Activated CD8-positive, alpha-beta memory T cell treated with anti-CD3 and anti-CD28 coated beads, Interleukin-2, amount 50 U/mL, for 1 hour (primary cell): Measurements from ENCODE around the gene SF3B5.
"Not testable (repeated sequence)": the region's sequence is repeated elsewhere in the genome, so short reads cannot be mapped to it uniquely, and the experiment has no call there.

ENCODE experiments used
- DNase-seq: peaks from one replicate; pipeline ENCODE4 v3.0.0-alpha.2; 2020; ENCODE audit errors: extremely low read depth

The SF3B5 gene

GRCh38 chr6:144095134-144096002 is at the start of gene SF3B5:
Gene SF3B5 (minus strand): TSS chr6:144095573. CDS start chr6:144095497, 76 bp downstream.
- peak; percentile 96 for DNase-seq

DNA sequence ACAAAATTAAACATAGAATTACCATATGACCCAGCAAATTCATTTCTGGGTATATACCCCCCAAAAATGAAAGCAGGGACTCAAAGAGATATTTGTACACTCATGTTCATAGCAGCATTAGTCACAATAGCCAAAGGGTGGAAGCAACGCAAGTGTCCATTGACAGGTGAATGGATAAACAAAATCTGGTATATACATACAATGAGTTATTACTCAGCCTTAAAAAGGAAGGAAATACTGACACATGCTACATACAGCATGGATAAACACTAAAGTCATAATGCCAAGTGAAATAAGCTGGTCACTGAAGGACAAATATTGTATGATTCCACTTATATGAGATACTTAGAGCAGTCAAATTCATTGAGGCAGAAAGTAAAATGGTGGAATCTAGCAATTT is 49.6 kb upstream of the SF3B5 start:
- DNase-seq = no peak

DNA sequence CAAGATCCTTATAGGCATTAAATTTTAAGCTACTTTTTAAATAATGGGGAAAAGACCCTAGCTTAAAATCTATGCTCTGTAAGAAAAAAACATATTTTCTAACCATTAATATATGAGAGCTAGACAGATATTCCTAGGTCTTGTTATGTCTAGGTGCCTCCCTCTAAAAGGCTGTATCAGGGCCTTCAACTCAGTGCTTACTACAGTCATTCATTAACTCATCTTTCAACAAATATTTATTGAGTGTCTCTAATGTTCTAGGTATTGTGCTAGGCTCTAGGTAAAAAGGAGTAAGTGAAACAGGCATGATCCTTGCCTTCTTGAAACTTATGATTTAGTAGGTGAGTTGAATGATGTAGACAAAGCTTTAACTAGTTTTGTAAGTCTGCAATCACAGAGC is 48.5 kb upstream of the SF3B5 start:
- no peak for DNase-seq

DNA sequence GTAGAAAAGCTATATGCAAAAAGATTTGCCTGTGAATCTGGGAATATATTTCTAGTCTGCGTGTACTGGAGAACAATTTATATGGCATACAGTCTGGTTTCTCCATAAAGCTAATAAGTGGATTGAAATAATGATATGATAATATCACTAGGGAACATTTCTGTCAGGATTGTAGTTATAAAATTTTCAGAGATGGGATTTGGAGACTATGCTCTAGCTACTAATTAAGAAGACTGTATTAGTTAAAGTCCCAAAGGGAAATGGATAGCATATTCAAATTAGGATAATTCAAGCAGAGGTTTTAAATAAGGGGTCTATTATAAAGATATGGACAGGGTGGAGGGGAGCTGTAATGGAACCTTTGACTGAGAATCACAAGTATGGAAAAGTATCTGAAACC is 47.7 kb upstream of the SF3B5 start:
- no peak for DNase-seq

GRCh38 chr6:144141470-144141869 is 46.1 kb upstream of the SF3B5 start:
- no peak for DNase-seq

GRCh38 chr6:144140867-144141266 is 45.5 kb upstream of the SF3B5 start:
- DNase-seq = no peak

DNA sequence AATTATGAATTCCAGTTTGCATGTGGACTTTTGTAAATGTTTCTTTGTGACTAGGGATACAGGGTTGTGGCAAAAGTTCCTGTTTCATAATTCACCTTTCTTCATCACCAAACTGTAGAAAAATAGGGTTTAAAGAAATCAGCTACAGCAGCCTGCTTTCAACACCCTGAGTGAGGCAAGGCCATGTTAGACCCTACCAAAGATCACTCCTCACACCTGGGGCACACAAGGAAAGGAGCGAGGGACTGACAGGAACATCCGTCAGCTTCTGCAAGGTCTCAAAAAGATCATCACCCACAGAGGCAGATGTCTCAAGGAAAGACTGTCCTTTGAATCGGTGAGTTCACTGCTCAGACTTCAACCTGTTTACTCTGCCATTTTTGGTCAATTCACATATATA is 44.4 kb upstream of the SF3B5 start:
- no peak for DNase-seq

GRCh38 chr6:144138542-144138941 is 43.2 kb upstream of the SF3B5 start:
- DNase-seq = no peak

DNA sequence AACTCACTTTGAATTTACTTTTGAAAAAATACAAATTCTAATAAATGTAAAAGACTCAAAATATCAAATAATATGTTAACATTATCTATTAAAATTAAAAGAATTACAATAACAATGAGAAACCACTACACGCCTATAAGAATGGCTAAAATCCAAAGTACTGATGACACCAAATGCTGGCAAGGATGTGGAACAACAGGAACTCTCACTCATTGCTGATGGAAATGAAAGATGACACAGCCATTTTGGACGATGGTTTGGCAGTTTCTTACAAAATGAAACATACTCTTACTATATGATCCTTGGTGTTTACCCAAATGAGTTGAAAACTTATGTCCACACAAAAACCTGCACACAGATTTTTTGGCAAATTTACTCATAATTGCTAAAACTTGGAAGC is 39.4 kb upstream of the SF3B5 start:
- DNase-seq = no peak

- no peak for DNase-seq
These were observed 38.8 kb upstream of the SF3B5 start for GRCh38 chr6:144134176-144134575.

- DNase-seq = no peak
These were observed 38.0 kb upstream of the SF3B5 start for GRCh38 chr6:144133225-144133821.

DNA sequence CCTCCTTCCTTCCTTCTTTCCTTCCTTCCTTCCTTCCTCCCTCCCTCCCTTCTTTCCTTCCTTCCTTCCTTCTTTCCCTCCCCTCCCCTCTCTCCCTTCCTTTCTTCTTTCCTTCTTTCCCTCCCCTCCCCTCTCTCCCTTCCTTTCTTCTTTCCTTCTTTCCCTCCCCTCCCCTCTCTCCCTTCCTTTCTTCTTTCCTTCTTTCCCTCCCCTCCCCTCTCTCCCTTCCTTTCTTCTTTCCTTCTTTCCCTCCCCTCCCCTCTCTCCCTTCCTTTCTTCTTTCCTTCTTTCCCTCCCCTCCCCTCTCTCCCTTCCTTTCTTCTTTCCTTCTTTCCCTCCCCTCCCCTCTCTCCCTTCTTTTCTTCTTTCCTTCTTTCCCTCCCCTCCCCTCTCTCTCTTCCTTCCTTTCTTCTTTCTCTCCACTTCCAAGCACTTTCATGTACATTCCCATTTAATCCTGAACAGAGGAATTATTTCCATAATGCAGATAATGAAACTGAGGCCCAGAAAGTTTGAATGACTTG is 36.9 kb upstream of the SF3B5 start:
- DNase-seq = not testable (repeated sequence)

DNA sequence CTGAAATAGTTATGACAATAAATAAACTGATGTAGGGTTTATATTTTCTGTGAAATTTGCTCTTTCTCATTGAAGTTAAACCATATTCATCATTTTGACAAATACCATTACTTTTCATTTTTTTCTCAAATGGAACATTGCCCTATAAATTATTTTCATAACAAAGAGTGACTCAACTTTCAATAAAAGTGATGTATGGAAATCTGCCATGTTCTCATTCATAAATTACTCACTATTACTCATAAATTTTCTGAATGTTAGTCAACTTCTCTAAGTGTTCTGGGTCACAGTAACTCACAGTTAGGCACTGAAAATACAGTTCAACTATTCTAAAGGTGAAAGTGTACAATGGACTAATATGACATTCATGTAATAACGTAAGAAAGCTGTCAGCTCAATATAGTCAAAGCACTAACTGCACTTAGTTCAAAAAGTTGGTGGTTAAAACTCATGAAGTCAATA is 35.9 kb upstream of the SF3B5 start:
- no peak for DNase-seq

DNA sequence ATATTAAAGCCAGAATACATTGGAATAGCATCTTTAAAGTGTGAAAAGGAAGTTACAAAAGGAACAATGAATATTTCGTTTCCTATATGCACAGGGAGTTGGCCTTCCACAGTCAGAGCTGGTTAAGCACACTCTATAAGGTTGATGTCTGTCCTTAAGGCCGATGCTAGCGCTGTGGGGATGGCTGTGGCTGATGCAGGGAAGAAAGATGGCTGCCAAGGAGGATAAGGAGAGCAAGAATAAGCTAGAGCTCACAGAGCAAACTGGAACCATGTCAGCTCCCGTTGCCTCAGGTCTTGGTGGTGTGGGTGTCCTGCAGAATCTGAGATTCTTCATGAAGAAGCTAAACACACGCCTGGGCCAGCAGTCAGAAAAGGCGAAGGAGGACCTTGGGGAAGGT is 34.1 kb upstream of the SF3B5 start:
- DNase-seq = no peak

DNA sequence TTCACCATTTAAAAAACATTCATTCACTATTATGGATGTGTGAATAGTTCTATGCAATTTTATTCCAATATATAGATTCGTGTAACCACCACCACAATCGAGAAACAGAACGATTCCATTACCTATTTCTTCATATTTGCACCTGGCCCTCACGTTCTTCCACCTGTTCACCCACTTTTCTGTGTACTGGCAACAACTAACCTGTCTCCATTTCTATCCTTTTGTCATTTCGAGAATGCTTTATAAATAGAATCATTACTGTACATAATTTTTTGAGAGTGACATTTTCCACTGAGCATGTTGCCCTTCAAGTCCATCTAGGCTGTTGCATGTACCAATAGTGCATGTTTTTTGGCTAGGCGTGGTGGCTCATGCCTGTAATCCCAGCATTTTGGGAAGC is 31.7 kb upstream of the SF3B5 start:
- no peak for DNase-seq

DNA sequence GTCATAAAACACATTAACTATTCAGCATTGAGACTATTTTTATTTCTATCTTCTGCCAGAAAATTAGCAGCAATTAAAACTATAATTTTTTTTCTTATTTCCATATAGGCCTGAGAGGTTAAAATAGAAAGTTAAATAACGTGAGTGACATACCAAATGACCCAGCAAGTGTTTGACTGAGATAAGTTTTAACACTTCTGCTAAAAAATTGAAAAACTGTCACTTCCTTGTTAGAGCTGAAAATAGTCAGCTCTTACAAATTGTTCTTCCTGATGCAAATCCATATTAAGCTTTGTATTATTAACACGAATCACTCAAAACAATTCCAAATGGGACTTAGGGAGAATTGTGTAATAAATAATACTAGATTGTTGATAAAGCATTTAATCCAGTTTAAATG is 28.5 kb upstream of the SF3B5 start:
- DNase-seq = no peak

DNA sequence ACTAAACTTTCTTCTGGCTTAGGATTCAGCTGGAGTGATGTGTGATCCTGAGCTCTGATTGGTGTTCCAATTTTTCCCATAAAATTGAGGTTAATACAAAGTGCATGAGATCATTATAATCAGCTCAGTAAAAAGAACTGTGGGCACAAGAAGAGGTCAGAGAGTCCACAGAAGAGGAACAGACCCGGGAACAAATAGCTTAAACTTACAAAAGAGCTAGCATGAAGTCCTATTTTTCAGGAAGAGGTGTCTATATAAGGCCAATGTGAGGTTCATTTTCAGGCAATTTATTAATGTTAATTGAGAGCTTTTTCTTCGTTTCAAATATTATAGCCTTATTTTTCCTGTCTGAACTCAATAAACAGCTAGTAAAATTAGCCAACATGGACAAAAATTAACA is 28.0 kb upstream of the SF3B5 start:
- DNase-seq = no peak

GRCh38 chr6:144122861-144123260 is 27.5 kb upstream of the SF3B5 start:
- DNase-seq = no peak

DNA sequence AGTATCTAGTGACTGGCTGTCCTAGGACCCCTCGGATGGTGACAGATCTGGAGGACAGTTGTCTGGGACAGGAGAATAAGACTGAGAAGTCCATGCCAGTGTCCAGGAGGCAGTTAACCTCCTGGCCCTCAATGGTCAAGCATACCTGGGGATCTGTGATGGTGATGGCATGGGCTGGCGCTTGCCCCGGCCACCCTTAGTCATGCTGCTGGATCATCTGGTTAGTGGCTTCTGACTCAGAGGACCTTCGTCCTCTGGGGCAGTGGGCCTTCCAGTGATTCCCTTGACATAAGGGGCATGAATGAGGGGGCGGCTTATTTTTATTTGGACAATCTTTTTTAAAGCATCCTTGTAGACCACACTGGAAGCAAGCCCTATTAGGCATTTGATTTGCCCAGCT is 24.0 kb upstream of the SF3B5 start:
- DNase-seq = no peak

- DNase-seq = no peak
These were observed 19.8 kb upstream of the SF3B5 start for GRCh38 chr6:144115219-144115618.

DNA sequence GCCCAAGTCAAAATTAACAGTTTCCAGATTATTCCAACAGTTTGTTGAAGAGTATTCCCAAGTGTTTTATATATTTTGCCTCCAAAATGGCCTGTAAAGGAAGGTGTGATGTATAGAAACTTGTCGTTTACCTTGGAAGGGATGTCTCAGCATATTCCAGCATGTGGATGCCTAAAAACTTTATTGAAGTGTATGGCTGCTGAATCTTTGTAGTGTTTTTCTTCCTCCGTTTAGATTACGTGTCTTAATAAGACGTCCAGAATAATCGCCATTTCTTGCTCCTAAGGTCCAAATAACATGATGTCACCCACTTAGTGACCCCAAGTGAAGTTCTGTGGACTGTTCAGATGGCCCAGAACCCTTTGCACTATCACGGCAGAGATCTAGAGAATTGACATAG is 18.0 kb upstream of the SF3B5 start:
- DNase-seq = no peak

- no peak for DNase-seq
These were observed 14.8 kb upstream of the SF3B5 start for GRCh38 chr6:144110210-144110609.

DNA sequence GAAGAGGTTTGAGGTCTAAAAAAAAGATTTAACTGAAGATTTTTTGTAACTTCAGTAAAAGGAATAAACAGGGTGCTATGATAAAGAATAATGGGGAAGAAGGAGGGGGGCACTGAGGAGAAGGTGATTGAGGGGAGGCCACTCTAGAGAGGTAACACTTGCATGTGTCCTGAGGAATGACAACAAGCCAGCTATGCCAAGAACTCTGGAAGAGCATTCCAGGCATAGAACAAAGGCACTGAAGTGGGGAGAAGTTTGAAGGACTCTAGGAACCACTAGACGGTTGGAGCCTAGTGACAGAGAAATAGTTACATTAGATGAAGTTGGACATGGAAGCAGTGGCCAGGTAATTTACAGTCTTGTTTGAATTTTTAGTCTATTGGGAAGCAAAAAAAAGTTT is 10.8 kb upstream of the SF3B5 start:
- DNase-seq = no peak
